ENCODE results near the gene ENTREP3. TPM values are rescaled to one million over a fixed set of nuclear protein-coding genes. Genes with fewer than 3 reads are reported as not detected.
"Not testable (repeated sequence)": the region's sequence is repeated elsewhere in the genome, so short reads cannot be mapped to it uniquely, and the experiment has no call there.

ENTREP3 gene
- total and polyA plus RNA-seq, 7 donors = 17.6 to 61.3 (median 21.3) TPM

DNA sequence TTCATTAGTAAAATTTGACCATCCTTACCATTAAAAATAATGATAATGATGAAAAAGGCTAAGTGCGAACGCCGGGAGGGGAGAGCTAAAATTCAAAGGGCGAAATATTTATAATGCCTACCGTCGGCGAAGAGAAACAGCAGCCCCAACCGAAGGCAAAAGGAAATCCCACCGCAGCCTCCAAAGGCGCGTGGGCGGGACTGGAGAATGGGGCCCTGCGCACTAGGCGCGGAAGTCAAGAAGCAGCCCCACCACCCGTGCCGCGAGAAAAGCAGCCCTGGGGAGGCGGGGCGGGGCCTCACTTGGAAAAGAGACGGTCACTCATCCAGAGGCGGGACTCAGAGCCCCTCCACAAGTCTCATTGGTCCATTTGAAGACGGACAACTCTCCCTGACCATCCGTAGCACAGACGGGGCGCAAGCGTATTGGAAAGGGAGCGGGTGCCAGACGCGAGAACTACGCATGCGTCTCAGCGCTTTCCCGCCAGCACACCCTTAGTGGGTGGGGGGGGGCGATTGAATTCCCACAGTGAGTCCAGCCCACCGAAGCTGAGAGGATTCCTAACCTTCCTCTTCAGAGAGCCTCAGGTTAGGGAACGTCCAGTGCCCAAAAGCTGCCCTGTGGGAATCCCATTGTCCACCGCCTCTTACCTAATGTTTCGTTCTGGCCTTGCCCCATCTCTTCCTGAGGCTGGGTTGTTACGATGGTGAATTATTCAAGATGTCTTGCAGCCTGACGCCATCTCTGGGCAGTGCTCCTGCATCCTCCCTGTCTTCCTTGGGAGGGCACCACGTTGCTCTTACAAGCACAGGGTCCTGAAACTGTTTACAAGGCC is 27.8 kb downstream of the ENTREP3 start:
- Histone ChIP-seq H3K27me3 (ENCODE audit: insufficient read depth in 3 of 3, low read length in 2 of 3) (no peaks in the 10 kb centered on the region), H3K9me3 (no peaks in the 10 kb centered on the region), H3K36me3 (ENCODE audit: insufficient read depth in 1 of 2, low read depth in 1 of 2) (no peaks in the 10 kb centered on the region), H3K4me1 (no peaks in the 10 kb centered on the region), H3K27ac (peak overlapping the region; percentile 84), H3K4me3 (peak overlapping the region; percentile 79)
- intact Hi-C loops (cut with DNase I) = loop anchor here (1.0 to 5.0 kb wide), 2 partner anchors 21 to 50 kb away; no protein-coding TSS in a partner anchor
- peak; percentile 98 to 99 (median 98) for ATAC-seq
- WGBS, 3 donors = 1 to 2% (median 1%) methylated on average over 42 of the region's 42 CpGs
- DNase-seq = peak; percentile 98
- TF ChIP-seq, protein P1, sequence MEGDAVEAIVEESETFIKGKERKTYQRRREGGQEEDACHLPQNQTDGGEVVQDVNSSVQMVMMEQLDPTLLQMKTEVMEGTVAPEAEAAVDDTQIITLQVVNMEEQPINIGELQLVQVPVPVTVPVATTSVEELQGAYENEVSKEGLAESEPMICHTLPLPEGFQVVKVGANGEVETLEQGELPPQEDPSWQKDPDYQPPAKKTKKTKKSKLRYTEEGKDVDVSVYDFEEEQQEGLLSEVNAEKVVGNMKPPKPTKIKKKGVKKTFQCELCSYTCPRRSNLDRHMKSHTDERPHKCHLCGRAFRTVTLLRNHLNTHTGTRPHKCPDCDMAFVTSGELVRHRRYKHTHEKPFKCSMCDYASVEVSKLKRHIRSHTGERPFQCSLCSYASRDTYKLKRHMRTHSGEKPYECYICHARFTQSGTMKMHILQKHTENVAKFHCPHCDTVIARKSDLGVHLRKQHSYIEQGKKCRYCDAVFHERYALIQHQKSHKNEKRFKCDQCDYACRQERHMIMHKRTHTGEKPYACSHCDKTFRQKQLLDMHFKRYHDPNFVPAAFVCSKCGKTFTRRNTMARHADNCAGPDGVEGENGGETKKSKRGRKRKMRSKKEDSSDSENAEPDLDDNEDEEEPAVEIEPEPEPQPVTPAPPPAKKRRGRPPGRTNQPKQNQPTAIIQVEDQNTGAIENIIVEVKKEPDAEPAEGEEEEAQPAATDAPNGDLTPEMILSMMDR (IDR thresholded peaks at IDR 0.05) = no peak

DNA sequence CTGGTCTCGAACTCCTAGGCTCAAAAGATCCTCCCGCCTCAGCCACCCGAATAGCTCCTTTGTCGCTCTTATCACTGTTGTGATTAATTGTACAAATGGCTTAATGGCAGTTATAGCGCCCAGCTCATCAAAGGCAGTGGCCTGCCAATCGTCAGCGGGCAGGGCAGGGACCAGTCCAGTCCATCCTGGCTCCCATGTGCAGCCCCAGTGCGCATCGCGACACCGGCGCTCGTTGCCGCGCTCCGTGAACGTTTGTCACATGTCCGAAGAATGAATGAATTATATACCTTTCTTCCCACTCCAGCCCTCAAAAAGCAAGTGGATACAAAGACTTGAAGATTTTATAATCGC is 28.4 kb downstream of the ENTREP3 start:
- Histone ChIP-seq H3K4me3 (peak overlapping the region; percentile 79), H3K27ac (peak overlapping the region; percentile 84), H3K9me3 (no peaks in the 10 kb centered on the region), H3K27me3 (ENCODE audit: insufficient read depth in 3 of 3, low read length in 2 of 3) (no peaks in the 10 kb centered on the region), H3K36me3 (ENCODE audit: insufficient read depth in 1 of 2, low read depth in 1 of 2) (no peaks in the 10 kb centered on the region), H3K4me1 (no peaks in the 10 kb centered on the region)
- ATAC-seq (peak; percentile 59 to 75 (median 65)), DNase-seq (peak; percentile 56 to 77)
- TF ChIP-seq, protein P1 (IDR thresholded peaks at IDR 0.05) = no peak
- 0% methylated on average over 19 of the region's 19 CpGs for WGBS, 3 donors
- intact Hi-C loops (cut with DNase I) = loop anchor here (1.0 to 5.0 kb wide), 2 partner anchors 21 to 50 kb away; no protein-coding TSS in a partner anchor

DNA sequence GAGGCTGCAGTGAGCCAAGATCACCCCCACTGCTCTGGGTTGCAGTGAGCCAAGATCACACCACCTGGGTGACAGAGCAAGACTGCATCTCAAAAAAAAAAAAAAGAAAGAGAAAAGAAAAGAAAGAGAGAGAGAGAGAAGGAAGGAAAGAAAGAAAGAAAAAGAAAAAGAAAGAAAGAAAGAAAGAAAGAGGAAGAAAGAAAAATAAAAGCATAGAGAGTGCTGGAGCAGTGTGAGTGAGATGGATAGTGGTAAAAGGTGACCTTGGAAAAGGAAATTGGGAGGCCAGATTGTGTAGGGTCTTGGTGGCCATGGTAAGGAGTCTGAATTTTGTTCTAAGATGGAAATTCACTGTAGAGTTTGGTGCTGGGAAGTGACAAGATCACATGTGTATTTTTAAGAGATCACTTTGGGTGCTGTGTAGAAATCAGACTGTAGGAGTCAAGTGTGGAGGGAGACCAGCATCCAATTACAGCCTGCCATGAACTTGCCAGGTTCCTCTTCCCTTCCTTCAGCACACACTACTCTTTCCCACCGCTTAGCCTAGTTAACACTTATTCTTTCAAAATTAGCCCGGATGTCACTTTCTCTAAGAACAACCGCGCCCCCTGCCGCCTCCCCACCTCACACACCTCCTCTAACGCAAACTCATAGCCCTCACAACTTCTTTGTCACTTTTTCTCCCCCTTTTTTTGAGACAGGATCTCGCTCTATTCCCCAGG is 28.9 kb downstream of the ENTREP3 start:
- Histone ChIP-seq H3K4me3 (peak overlapping the region; percentile 79), H3K4me1 (no peaks in the 10 kb centered on the region), H3K27me3 (ENCODE audit: insufficient read depth in 3 of 3, low read length in 2 of 3) (no peaks in the 10 kb centered on the region), H3K36me3 (ENCODE audit: insufficient read depth in 1 of 2, low read depth in 1 of 2) (no peaks in the 10 kb centered on the region), H3K27ac (peak overlapping the region; percentile 84), H3K9me3 (no peaks in the 10 kb centered on the region)
- DNase-seq = peak; percentile 73 to 84
- TF ChIP-seq, protein P1 (IDR thresholded peaks at IDR 0.05) = peak; percentile 42
- intact Hi-C loops (cut with DNase I) = loop anchor here (5.0 kb wide), 1 partner anchor 49 kb away; no protein-coding TSS in a partner anchor
- 0 to 1% (median 1%) methylated on average over 7 of the region's 7 CpGs for WGBS, 3 donors
- peak; percentile 32 to 67 (median 44) for ATAC-seq

DNA sequence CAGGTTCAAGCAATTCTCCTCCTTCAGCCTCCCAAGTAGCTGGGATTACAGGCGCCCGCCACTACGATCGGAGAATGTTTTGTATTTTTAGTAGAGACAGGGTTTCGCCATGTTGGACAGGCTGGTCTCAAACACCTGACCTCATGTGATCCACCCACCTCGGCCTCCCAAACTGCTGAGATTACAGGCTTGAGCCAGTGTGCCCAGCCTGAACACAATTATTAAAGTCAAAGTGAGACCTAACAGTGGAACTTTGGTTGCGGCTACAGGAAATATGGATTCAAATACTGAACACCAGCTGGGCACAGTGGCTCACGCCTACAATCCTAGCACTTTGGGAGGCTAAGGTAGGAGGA is 29.9 kb downstream of the ENTREP3 start:
- not testable (repeated sequence) for H3K4me3 ChIP-seq; ATAC-seq; H3K36me3 ChIP-seq (ENCODE audit: insufficient read depth in 1 of 2, low read depth in 1 of 2); H3K27me3 ChIP-seq (ENCODE audit: insufficient read depth in 3 of 3, low read length in 2 of 3); H3K9me3 ChIP-seq; H3K4me1 ChIP-seq; H3K27ac ChIP-seq; DNase-seq
- WGBS, 3 donors = 95 to 97% (median 97%) methylated on average over 7 to 8 of the region's 8 CpGs
- intact Hi-C loops (cut with DNase I) = loop anchor here (5.0 kb wide), 1 partner anchor 48 kb away; no protein-coding TSS in a partner anchor

DNA sequence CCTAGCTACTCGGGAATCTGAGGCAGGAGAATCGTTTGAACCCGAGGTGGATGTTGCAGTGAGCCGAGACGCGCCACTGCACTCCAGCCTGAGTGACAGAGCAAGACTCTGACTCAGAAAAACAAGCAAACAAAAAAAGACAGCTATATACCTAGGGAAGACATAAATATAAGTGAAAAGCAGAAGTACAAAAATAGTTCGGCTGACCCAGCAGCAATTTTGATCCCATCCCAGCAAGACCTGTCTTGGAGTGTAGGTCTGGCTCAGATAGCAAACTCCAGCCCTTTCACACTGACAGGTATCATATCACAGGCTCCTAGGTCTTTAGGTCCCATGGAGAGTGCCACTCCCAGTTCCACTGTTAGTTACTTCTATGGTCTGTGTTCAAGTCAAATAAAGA is 32.2 kb downstream of the ENTREP3 start:
- intact Hi-C loops (cut with DNase I) = no loop called here
- H3K36me3 ChIP-seq (ENCODE audit: insufficient read depth in 1 of 2, low read depth in 1 of 2) = no peaks in the 10 kb centered on the region
- no peak overlapping the region for H3K4me3 ChIP-seq
- WGBS, 3 donors = 84 to 87% (median 85%) methylated on average over 7 of the region's 7 CpGs
- H3K9me3 ChIP-seq = no peaks in the 10 kb centered on the region
- DNase-seq (no peak), ATAC-seq (no peak)
- no peaks in the 10 kb centered on the region for H3K27me3 ChIP-seq (ENCODE audit: insufficient read depth in 3 of 3, low read length in 2 of 3)
- no peak overlapping the region for H3K27ac ChIP-seq
- H3K4me1 ChIP-seq = peaks cover 5% of the 10 kb centered on the region
- TF ChIP-seq, protein P1 (IDR thresholded peaks at IDR 0.05) = no peak

DNA sequence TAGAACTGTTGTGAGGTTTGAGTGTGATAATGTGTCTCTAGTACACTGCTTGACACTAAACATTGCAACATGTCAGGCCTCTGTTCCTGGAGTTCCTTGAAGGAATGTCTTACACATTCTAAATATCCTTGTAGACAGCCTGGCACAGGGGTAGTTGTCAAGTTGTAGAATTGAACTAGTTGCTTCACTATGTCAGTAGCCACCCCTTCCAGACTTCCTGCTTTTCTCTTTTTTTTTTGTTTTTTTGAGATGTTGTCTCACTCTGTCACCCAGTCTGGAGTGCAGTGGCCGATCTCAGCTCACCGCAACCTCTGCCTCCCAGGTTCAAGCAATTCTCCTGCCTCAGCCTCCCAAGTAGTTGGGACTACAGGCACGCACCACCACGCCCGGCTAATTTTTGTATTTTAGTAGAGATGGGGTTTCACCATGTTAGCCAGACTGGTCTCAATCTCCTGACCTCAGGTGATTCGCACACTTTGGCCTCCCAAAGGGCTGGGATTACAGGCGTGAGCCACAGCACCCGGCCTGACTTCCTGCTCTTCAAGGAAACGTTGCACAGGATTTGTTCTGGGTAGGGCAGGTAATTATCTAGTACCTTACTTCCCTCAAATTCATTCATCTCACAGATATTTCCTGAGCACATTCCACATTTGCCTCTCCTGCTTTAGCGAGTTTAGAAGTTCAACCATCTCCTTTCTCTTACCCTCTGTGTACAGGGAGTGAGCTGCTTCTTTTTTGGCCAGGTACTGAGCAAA is 34.9 kb downstream of the ENTREP3 start:
- DNase-seq; H3K9me3 ChIP-seq; intact Hi-C loops (cut with DNase I); H3K36me3 ChIP-seq (ENCODE audit: insufficient read depth in 1 of 2, low read depth in 1 of 2); H3K27me3 ChIP-seq (ENCODE audit: insufficient read depth in 3 of 3, low read length in 2 of 3); ATAC-seq; H3K4me3 ChIP-seq; H3K4me1 ChIP-seq; H3K27ac ChIP-seq: not testable (repeated sequence)
- 87 to 90% (median 88%) methylated on average over 10 of the region's 10 CpGs for WGBS, 3 donors

All from psoas muscle (tissue), 8 donors.